GM20000 (cell line): ENCODE measurements around the gene FRMD4B.
A peak's percentile ranks its signal among the peaks of the same experiment; 100 is the strongest.

Experiments
- DNase-seq: peaks from one replicate; pipeline ENCODE4 v3.0.0; 2012; ENCODE audit warnings: low spot score
- CTCF ChIP-seq: IDR thresholded peaks from 2 replicates; pipeline ENCODE4 v1.5.1; 2012; ENCODE audit warnings: mild to moderate bottlenecking, control low read depth; ENCODE audit errors: extremely low read depth, missing control alignments

FRMD4B gene

GRCh38 chr3:69332934-69333333 is 53.0 kb downstream of the FRMD4B start:
- TF ChIP-seq CTCF = no peak
- DNase-seq = no peak

- TF ChIP-seq CTCF = no peak
- no peak for DNase-seq
Measured at GRCh38 chr3:69330891-69331400, 54.9 kb downstream of the FRMD4B start.

- no peak for TF ChIP-seq CTCF
- no peak for DNase-seq
Measured at GRCh38 chr3:69329892-69330291, 56.0 kb downstream of the FRMD4B start.

GRCh38 chr3:69328963-69329302 is 57.0 kb downstream of the FRMD4B start:
- no peak for TF ChIP-seq CTCF
- no peak for DNase-seq

- DNase-seq = no peak
- no peak for TF ChIP-seq CTCF
Measured at GRCh38 chr3:69328103-69328962, 57.6 kb downstream of the FRMD4B start.

GRCh38 chr3:69326855-69327300 is 59.0 kb downstream of the FRMD4B start:
- TF ChIP-seq CTCF = no peak
- DNase-seq = peak; percentile 50

GRCh38 chr3:69325151-69325550 is 60.7 kb downstream of the FRMD4B start:
- no peak for DNase-seq
- no peak for TF ChIP-seq CTCF
